Natural killer cell (primary cell): ENCODE results near the gene PRUNE2. TPM values are rescaled to one million over a fixed set of nuclear protein-coding genes. Genes with fewer than 3 reads are reported as not detected.

ENCODE experiments used
- ATAC-seq, 3 donors: fragments of 150-1000 bp in 2 of 3; fragments of 200-7000 bp in 1 of 3; cut with Tn5 transposase; 1 replicate in 1 of 3; 2 replicates in 2 of 3; pipeline ENCODE4 v1.10.0; 2021; ENCODE audit warnings: mild to moderate bottlenecking in 2 of 3, moderate library complexity in 2 of 3
- DNase-seq, 2 donors: peaks; one replicate each; pipeline versions ENCODE4 v3.0.0 to v3.0.0-alpha.2; 2013 to 2021; ENCODE audit warnings: mixed read lengths in 1 of 2
- H3K27ac ChIP-seq: one replicate; pipeline ENCODE4 v1.5.1; 2013; ENCODE audit warnings: mild to moderate bottlenecking, low read length
- H3K27me3 ChIP-seq: one replicate; pipeline ENCODE4 v1.6.1; 2013; ENCODE audit warnings: low read length; ENCODE audit not compliant: control insufficient read depth, insufficient read depth
- H3K36me3 ChIP-seq: one replicate; pipeline ENCODE4 v1.6.1; 2013; ENCODE audit warnings: low read length; ENCODE audit not compliant: control insufficient read depth, insufficient read depth
- H3K4me1 ChIP-seq: one replicate; pipeline ENCODE4 v1.6.1; 2013; ENCODE audit warnings: low read length; ENCODE audit not compliant: control insufficient read depth, insufficient read depth
- H3K4me3 ChIP-seq: one replicate; pipeline ENCODE4 v1.5.1; 2013; ENCODE audit warnings: low read length
- H3K9me3 ChIP-seq: one replicate; pipeline ENCODE4 v1.6.1; 2013; ENCODE audit warnings: low read length; ENCODE audit not compliant: control insufficient read depth, insufficient read depth
- H3K27ac Mint-ChIP-seq, 2 donors: one replicate each; pipeline ENCODE4 v1.8.0; 2022; ENCODE audit warnings: mild to moderate bottlenecking in 2 of 2, mixed read lengths in 2 of 2, moderate library complexity in 1 of 2
- H3K27me3 Mint-ChIP-seq, 2 donors: one replicate each; pipeline ENCODE4 v1.8.0; 2022; ENCODE audit warnings: low read depth in 2 of 2, mixed read lengths in 2 of 2
- H3K36me3 Mint-ChIP-seq: one replicate; pipeline ENCODE4 v1.8.0; 2022; ENCODE audit warnings: mixed read lengths
- H3K4me1 Mint-ChIP-seq, 2 donors: one replicate each; pipeline ENCODE4 v1.8.0; 2022; ENCODE audit warnings: mixed read lengths in 2 of 2
- H3K4me3 Mint-ChIP-seq: one replicate; pipeline ENCODE4 v1.8.0; 2022; ENCODE audit warnings: mild to moderate bottlenecking, moderate library complexity, mixed read lengths
- H3K9me3 Mint-ChIP-seq, 2 donors: one replicate each; pipeline ENCODE4 v1.8.0; 2022; ENCODE audit warnings: mixed read lengths in 2 of 2
- WGBS: methylation state at CpG from one replicate; pipeline ENCODE4 v1.1.7; 2013; ENCODE audit warnings: missing lambda C conversion rate; ENCODE audit not compliant: insufficient coverage; 5-methylcytosine and 5-hydroxymethylcytosine counted together
- intact Hi-C: fragments of 100-400 bp; cut with micrococcal nuclease; formaldehyde crosslinking; loops from one replicate; pipeline ENCODE4 v1.14.2; 2022
- total RNA-seq, 4 donors: library from RNA; stranded (reverse); fragments of 120-200 nt in 1 of 4; gene quantifications; one replicate each; pipeline versions ENCODE4 v1.2.3 to v1.2.4, GENCODE V29; 2013 to 2022
- TF ChIP-seq, protein P1 (sequence below): fragments of 200-600 bp; IDR thresholded peaks from one replicate; pipeline ENCODE4 v1.8.0; 2022; ENCODE audit warnings: antibody characterized with exemption

PRUNE2 gene
- total RNA-seq, 3 donors from 2014 or later (not counting 1 experiment from before 2014, with no cell fraction given) = 0.43 to 0.45 TPM; not detected in 1

- no peak overlapping the region for H3K27ac Mint-ChIP-seq
- Histone ChIP-seq H3K4me3 (no peak overlapping the region), H3K27me3 (no peaks in the 10 kb centered on the region), H3K9me3 (no peaks in the 10 kb centered on the region), H3K4me1 (peaks cover 4% of the 10 kb centered on the region), H3K36me3 (no peaks in the 10 kb centered on the region), H3K27ac (no peak overlapping the region)
- 80% methylated on average over 5 of the region's 5 CpGs for WGBS
- ATAC-seq (no peak), DNase-seq (no peak)
- intact Hi-C loops = no loop called here
- TF ChIP-seq, protein P1, sequence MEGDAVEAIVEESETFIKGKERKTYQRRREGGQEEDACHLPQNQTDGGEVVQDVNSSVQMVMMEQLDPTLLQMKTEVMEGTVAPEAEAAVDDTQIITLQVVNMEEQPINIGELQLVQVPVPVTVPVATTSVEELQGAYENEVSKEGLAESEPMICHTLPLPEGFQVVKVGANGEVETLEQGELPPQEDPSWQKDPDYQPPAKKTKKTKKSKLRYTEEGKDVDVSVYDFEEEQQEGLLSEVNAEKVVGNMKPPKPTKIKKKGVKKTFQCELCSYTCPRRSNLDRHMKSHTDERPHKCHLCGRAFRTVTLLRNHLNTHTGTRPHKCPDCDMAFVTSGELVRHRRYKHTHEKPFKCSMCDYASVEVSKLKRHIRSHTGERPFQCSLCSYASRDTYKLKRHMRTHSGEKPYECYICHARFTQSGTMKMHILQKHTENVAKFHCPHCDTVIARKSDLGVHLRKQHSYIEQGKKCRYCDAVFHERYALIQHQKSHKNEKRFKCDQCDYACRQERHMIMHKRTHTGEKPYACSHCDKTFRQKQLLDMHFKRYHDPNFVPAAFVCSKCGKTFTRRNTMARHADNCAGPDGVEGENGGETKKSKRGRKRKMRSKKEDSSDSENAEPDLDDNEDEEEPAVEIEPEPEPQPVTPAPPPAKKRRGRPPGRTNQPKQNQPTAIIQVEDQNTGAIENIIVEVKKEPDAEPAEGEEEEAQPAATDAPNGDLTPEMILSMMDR = no peak
- H3K4me3 Mint-ChIP-seq = no peak overlapping the region
- H3K36me3 Mint-ChIP-seq = no peaks in the 10 kb centered on the region
- H3K4me1 Mint-ChIP-seq = peaks cover 18 to 20% of the 10 kb centered on the region in 2 donors
- peaks cover 0 to 8% of the 10 kb centered on the region in 2 donors for H3K27me3 Mint-ChIP-seq
- H3K9me3 Mint-ChIP-seq = no peaks in the 10 kb centered on the region
Observed at GRCh38 chr9:76684213-76684612, 221.7 kb downstream of the PRUNE2 start.

- TF ChIP-seq, protein P1 = no peak
- ATAC-seq (no peak), DNase-seq (no peak)
- Mint-ChIP-seq H3K9me3 (no peaks in the 10 kb centered on the region), H3K4me3 (no peak overlapping the region), H3K4me1 (no peaks in the 10 kb centered on the region), H3K36me3 (no peaks in the 10 kb centered on the region), H3K27me3 (peaks cover 0 to 11% of the 10 kb centered on the region in 2 donors), H3K27ac (no peak overlapping the region)
- H3K27me3 ChIP-seq = no peaks in the 10 kb centered on the region
- H3K36me3 ChIP-seq = no peaks in the 10 kb centered on the region
- no peak overlapping the region for H3K27ac ChIP-seq
- no peak overlapping the region for H3K4me3 ChIP-seq
- WGBS = 87% methylated on average over 2 of the region's 2 CpGs
- no peaks in the 10 kb centered on the region for H3K9me3 ChIP-seq
- intact Hi-C loops = no loop called here
- no peaks in the 10 kb centered on the region for H3K4me1 ChIP-seq
Observed at GRCh38 chr9:76681556-76681955, 224.4 kb downstream of the PRUNE2 start.

DNA sequence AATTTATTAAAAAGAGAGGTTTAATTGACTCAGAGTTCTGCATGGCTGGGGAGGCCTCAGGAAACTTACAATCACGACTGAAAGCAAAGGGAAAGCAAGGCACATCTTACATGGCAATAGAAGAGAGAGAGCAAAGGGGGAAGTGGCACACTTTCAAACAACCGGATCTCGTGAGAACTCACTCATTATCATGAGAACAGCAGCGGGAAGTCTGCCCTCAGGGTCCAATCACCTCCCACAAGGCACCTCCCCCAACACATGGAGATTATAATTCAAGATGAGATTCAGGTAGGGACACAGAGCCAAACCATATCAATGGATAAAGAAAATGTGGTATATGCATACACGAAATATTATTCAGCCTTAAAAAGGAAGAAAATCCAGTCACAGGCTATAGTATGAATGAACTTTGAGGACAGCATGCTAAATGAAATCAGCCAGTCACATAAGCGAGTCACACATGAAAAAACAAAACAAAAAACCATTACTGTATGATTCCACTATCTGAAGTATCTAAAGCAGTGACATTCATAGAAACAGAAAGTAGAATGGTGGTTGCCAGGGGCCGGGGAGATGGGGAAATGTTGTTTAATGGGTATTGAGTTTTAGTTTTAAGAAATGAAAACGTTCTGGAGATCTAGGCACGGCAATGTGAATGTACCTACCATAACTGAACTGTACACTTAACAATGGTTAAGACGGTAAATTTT lies 225.0 kb downstream of the PRUNE2 start:
- no peaks in the 10 kb centered on the region for H3K36me3 Mint-ChIP-seq
- H3K27me3 ChIP-seq = no peaks in the 10 kb centered on the region
- H3K27ac ChIP-seq = no peak overlapping the region
- no peak overlapping the region for H3K27ac Mint-ChIP-seq
- H3K36me3 ChIP-seq = no peaks in the 10 kb centered on the region
- H3K27me3 Mint-ChIP-seq = peaks cover 0 to 11% of the 10 kb centered on the region in 2 donors
- ATAC-seq (peak in 1 of 3 donors; percentile 21), DNase-seq (no peak)
- 62% methylated on average over 4 of the region's 10 CpGs for WGBS
- H3K9me3 Mint-ChIP-seq = no peaks in the 10 kb centered on the region
- TF ChIP-seq, protein P1 = no peak
- H3K4me1 ChIP-seq = no peaks in the 10 kb centered on the region
- H3K4me3 ChIP-seq = no peak overlapping the region
- H3K9me3 ChIP-seq = no peaks in the 10 kb centered on the region
- intact Hi-C loops = no loop called here
- H3K4me1 Mint-ChIP-seq = no peaks in the 10 kb centered on the region
- H3K4me3 Mint-ChIP-seq = no peak overlapping the region
